GM12878 (cell line): ENCODE data around the gene ARMC2.

Experiments used
- BCLAF1 ChIP-seq: fragments of 450-650 bp; IDR thresholded peaks from 2 replicates; pipeline ENCODE4 v1.6.1; 2017; ENCODE audit warnings: antibody characterized with exemption, mild to moderate bottlenecking, moderate library complexity
- CTCF ChIP-seq, 3 experiments: IDR thresholded peaks in 2 of 3; conservative IDR thresholded peaks in 1 of 3; 2 replicates each; pipeline ENCODE4 v1.5.1; 2011; ENCODE audit warnings: low read depth in 3 of 3, low read length in 3 of 3, mild to moderate bottlenecking in 3 of 3, control low read depth in 2 of 3, moderate library complexity in 2 of 3, inconsistent platforms in 1 of 3, mixed read lengths in 1 of 3; ENCODE audit not compliant: control insufficient read depth in 2 of 3, insufficient read depth in 1 of 3; ENCODE audit errors: extremely low read depth in 1 of 3
- EGR1 ChIP-seq, 2 experiments: IDR thresholded peaks; 1 replicate in 1 of 2; 2 replicates in 1 of 2; pipeline ENCODE4 v1.6.1; 2011 to 2012; ENCODE audit warnings: low read depth in 2 of 2, low read length in 2 of 2, borderline replicate concordance in 1 of 2, mild to moderate bottlenecking in 1 of 2, moderate library complexity in 1 of 2
- JUND ChIP-seq: IDR thresholded peaks from 2 replicates; pipeline ENCODE4 v1.6.1; 2012; ENCODE audit warnings: low read depth, mild to moderate bottlenecking, low read length, improper control_type of control experiment, moderate library complexity
- MEF2B ChIP-seq: fragments of 450-650 bp; IDR thresholded peaks from 2 replicates; pipeline ENCODE4 v1.6.1; 2018; ENCODE audit warnings: mild to moderate bottlenecking, moderate library complexity; ENCODE audit not compliant: partially characterized antibody, poor library complexity, severe bottlenecking
- NFIC ChIP-seq: IDR thresholded peaks from 2 replicates; pipeline ENCODE4 v1.6.1; 2012; ENCODE audit warnings: low read depth, mild to moderate bottlenecking, inconsistent platforms, low read length, moderate library complexity
- POLR2AphosphoS2 ChIP-seq: IDR thresholded peaks from 2 replicates; pipeline ENCODE4 v1.6.1; 2011; ENCODE audit warnings: low read depth, mild to moderate bottlenecking, low read length, improper control_type of control experiment, moderate library complexity
- POLR2AphosphoS5 ChIP-seq: IDR thresholded peaks from 2 replicates; pipeline ENCODE4 v1.6.1; 2011; ENCODE audit warnings: mild to moderate bottlenecking, low read length, inconsistent platforms
- SIN3A ChIP-seq: IDR thresholded peaks from 2 replicates; pipeline ENCODE4 v1.6.1; 2012; ENCODE audit warnings: low read depth, low read length, improper control_type of control experiment
- SMC3 ChIP-seq: IDR thresholded peaks from 2 replicates; pipeline ENCODE4 v1.6.1; 2011; ENCODE audit warnings: low read length, improper control_type of control experiment, borderline replicate concordance
- SUPT20H ChIP-seq: IDR thresholded peaks from 2 replicates; pipeline ENCODE4 v1.6.1; 2011; ENCODE audit warnings: low read depth, mild to moderate bottlenecking, low read length, moderate library complexity, borderline replicate concordance; ENCODE audit not compliant: control insufficient read depth
- USF2 ChIP-seq: IDR thresholded peaks from 2 replicates; pipeline ENCODE4 v1.6.1; 2011; ENCODE audit warnings: low read depth, low read length, improper control_type of control experiment, borderline replicate concordance
- ZNF592 ChIP-seq: fragments of 450-650 bp; IDR thresholded peaks from 2 replicates; pipeline ENCODE4 v1.6.1; 2017; ENCODE audit warnings: mild to moderate bottlenecking, moderate library complexity

GRCh38 chr6:108968325-108969316 is 120.4 kb downstream of the ARMC2 start:
- TF ChIP-seq MEF2B (no peak), EGR1 (IDR thresholded peaks at IDR 0.05; ENCODE audit: borderline replicate concordance in 1 of 2, low read depth in 2 of 2, low read length in 2 of 2) (no peak), SIN3A (no peak), POLR2AphosphoS5 (no peak), SMC3 (no peak), BCLAF1 (no peak), CTCF (IDR thresholded peaks at IDR 0.05 in 2 of 3, conservative IDR thresholded peaks at IDR 0.05 in 1 of 3; ENCODE audit: control insufficient read depth in 2 of 3, extremely low read depth in 1 of 3, insufficient read depth in 1 of 3, low read depth in 3 of 3, low read length in 3 of 3) (no peak), NFIC (no peak), POLR2AphosphoS2 (no peak), SUPT20H (no peak), JUND (no peak), ZNF592 (no peak), USF2 (no peak)
